A673 (cell line): Measurements from ENCODE around the gene SEPSECS. TPM values are rescaled to one million over a fixed set of nuclear protein-coding genes. Genes with fewer than 3 reads are reported as not detected.

Experiments used
- BruUV-seq: library from RNA; stranded (reverse); fragments of 400-500 nt; replicated peaks from 2 replicates; lab custom pipeline; 2021; lab: Mats Ljungman, UMichigan
- CTCF ChIA-PET: fragments of 300-600 bp; sonication (Branson Sonifier 250); formaldehyde crosslinking; loops from one replicate; lab custom pipeline; 2022; ENCODE audit warnings: antibody characterized with exemption; lab: Charles Lee
- POLR2A ChIA-PET: fragments of 300-600 bp; sonication (Branson Sonifier 250); formaldehyde crosslinking; loops from one replicate; lab custom pipeline; 2022; ENCODE audit warnings: antibody characterized with exemption; ENCODE audit not compliant: low non-redundant PET; lab: Charles Lee
- DNase-seq: peaks from one replicate; pipeline ENCODE4 v3.0.0-alpha.2; 2015; ENCODE audit warnings: low spot score
- H3K27ac ChIP-seq: fragments of 200-600 bp; sonication (generic); 2 replicates; pipeline ENCODE4 v1.5.1; 2016; ENCODE audit warnings: mixed run types, low read depth, mild to moderate bottlenecking, mixed read lengths, antibody characterized with exemption, low read length; ENCODE audit not compliant: poor library complexity, severe bottlenecking
- H3K27me3 ChIP-seq: fragments of 200-600 bp; sonication (generic); replicated peaks from 2 replicates; pipeline ENCODE4 v1.6.1; 2017; ENCODE audit warnings: mixed run types, low read depth, mild to moderate bottlenecking, mixed read lengths, antibody characterized with exemption, low read length; ENCODE audit not compliant: insufficient read depth, poor library complexity
- H3K36me3 ChIP-seq: fragments of 200-600 bp; sonication (generic); 2 replicates; pipeline ENCODE4 v1.6.1; 2016; ENCODE audit warnings: mixed run types, mild to moderate bottlenecking, mixed read lengths, antibody characterized with exemption, low read length; ENCODE audit not compliant: insufficient read depth, poor library complexity, severe bottlenecking
- H3K4me1 ChIP-seq: fragments of 200-600 bp; sonication (generic); 2 replicates; pipeline ENCODE4 v1.6.1; 2017; ENCODE audit warnings: mixed run types, mild to moderate bottlenecking, mixed read lengths, antibody characterized with exemption, low read length; ENCODE audit not compliant: insufficient read depth, poor library complexity, severe bottlenecking
- H3K4me3 ChIP-seq: fragments of 200-600 bp; sonication (generic); 2 replicates; pipeline ENCODE4 v1.5.1; 2016; ENCODE audit warnings: low read depth, mixed run types, mild to moderate bottlenecking, mixed read lengths, low read length; ENCODE audit not compliant: poor library complexity, severe bottlenecking
- H3K9me3 ChIP-seq: fragments of 200-600 bp; sonication (generic); 2 replicates; pipeline ENCODE4 v1.6.1; 2016; ENCODE audit warnings: mixed run types, low read depth, mild to moderate bottlenecking, mixed read lengths, antibody characterized with exemption, low read length; ENCODE audit not compliant: poor library complexity, severe bottlenecking
- EZH2 ChIP-seq: fragments of 200-600 bp; sonication (generic); IDR thresholded peaks from 2 replicates; pipeline ENCODE4 v1.6.1; 2017; ENCODE audit warnings: borderline replicate concordance, low read depth, mild to moderate bottlenecking, mixed read lengths, antibody characterized with exemption, low read length; ENCODE audit not compliant: poor library complexity, severe bottlenecking
- intact Hi-C: fragments of 100-400 bp; cut with micrococcal nuclease; formaldehyde crosslinking; loops from one replicate; pipeline ENCODE4 v1.10.0; 2022; ENCODE audit not compliant: unreplicated experiment
- total RNA-seq: library from RNA; stranded (reverse); gene quantifications from 2 replicates; pipeline ENCODE4 v1.2.3, GENCODE V29; 2021
- TF ChIP-seq, protein P1 (sequence below): fragments of 300-800, 200-600 bp; sonication (generic); conservative IDR thresholded peaks from 2 replicates; pipeline ENCODE4 v1.5.1; 2017; ENCODE audit warnings: low read depth, mild to moderate bottlenecking, antibody characterized with exemption, low read length, moderate library complexity, mixed read lengths

The SEPSECS gene
- total RNA-seq, 1 experiment from 2014 or later: 11.6 TPM

DNA sequence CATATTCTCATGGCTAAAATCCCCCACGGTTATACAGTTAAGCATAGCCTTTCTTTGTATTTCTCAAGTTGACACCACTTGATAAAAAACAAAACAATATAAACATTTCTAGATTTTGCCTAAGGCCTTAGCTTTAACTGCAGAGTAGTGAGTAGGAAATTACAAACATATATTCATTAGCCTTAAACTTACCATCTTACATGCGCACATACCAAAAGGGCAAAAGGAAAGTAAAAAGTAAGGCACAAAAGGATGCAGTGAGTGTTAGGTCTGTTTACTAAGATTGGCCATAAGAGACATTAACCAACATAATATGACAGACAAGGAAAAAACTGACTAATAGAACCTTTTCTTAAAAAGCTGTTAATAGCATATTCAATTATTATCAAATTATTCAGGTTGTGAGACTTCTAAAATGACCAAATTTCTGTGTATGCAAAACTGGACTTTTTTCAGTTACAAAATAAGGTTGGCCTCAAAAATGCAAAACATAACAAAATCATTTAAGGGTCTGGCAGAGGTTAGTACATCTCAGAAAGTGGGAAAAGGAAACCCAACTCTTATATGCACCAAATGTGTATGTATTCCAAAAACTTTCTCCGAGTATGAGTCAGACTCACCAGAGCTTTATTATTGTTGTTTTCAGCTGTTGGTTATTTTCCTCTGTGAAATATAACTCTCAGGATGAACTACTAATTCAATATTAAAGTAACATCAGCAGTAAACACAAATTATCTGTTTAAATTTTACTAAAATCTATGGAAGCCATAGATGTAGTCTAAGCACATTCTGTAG is 39.9 kb downstream of the SEPSECS start:
- ChIA-PET CTCF (no interaction called here), POLR2A (no interaction called here)
- Histone ChIP-seq H3K36me3 (no peaks in the 10 kb centered on the region), H3K27ac (no peak overlapping the region), H3K4me1 (no peaks in the 10 kb centered on the region), H3K4me3 (no peak overlapping the region), H3K9me3 (no peaks in the 10 kb centered on the region), H3K27me3 (no peaks in the 10 kb centered on the region)
- TF ChIP-seq, protein P1, sequence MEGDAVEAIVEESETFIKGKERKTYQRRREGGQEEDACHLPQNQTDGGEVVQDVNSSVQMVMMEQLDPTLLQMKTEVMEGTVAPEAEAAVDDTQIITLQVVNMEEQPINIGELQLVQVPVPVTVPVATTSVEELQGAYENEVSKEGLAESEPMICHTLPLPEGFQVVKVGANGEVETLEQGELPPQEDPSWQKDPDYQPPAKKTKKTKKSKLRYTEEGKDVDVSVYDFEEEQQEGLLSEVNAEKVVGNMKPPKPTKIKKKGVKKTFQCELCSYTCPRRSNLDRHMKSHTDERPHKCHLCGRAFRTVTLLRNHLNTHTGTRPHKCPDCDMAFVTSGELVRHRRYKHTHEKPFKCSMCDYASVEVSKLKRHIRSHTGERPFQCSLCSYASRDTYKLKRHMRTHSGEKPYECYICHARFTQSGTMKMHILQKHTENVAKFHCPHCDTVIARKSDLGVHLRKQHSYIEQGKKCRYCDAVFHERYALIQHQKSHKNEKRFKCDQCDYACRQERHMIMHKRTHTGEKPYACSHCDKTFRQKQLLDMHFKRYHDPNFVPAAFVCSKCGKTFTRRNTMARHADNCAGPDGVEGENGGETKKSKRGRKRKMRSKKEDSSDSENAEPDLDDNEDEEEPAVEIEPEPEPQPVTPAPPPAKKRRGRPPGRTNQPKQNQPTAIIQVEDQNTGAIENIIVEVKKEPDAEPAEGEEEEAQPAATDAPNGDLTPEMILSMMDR: no peak
- TF ChIP-seq EZH2: no peak
- no peak for DNase-seq
- intact Hi-C loops: no loop called here
- no TSS peak for BruUV-seq

DNA sequence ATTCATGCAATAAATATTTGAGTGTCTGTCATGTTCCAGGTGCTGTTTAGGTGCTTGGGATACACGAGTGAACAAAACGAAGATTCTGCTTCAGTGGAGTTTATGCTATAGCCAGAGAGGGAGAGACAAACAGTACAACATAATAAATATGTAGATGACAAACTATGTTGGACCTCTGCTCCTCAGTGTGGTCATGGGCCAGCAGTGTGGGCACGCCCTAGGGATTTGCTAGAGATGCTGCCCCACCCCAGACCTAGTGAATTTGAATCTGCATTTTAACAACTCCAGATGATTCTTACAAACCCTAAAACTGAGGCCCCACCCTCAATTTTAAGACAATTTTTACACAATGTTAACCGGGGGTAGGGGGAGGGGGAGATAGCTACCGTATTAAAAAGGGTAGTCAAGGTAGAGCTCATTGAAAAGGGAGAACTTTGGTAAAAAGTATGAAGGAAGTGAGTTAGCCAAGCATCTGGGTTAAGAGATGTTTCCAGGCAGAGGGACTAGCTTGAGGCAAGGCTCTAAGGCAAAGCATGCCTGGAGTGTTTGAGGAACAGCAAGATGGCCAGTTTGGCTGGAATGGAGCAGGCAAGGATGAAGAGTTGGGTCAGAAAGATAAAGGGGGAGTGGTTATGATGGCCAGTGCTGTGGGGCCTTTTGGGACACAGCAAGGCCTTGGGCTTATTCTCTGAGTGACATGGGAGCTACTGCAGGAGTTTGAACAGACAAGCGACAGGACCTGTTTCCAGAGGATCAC is 42.4 kb downstream of the SEPSECS start:
- POLR2A ChIA-PET: interaction anchor here (0.7 kb wide), 1 partner anchor 13 kb away, joined by 4 read pairs; no protein-coding TSS in a partner anchor
- Histone ChIP-seq H3K27me3 (no peaks in the 10 kb centered on the region), H3K9me3 (no peaks in the 10 kb centered on the region), H3K36me3 (no peaks in the 10 kb centered on the region), H3K4me3 (no peak overlapping the region), H3K4me1 (no peaks in the 10 kb centered on the region), H3K27ac (no peak overlapping the region)
- CTCF ChIA-PET: no interaction called here
- intact Hi-C loops: no loop called here
- no TSS peak for BruUV-seq
- DNase-seq: no peak
- TF ChIP-seq EZH2: no peak
- TF ChIP-seq, protein P1: no peak

DNA sequence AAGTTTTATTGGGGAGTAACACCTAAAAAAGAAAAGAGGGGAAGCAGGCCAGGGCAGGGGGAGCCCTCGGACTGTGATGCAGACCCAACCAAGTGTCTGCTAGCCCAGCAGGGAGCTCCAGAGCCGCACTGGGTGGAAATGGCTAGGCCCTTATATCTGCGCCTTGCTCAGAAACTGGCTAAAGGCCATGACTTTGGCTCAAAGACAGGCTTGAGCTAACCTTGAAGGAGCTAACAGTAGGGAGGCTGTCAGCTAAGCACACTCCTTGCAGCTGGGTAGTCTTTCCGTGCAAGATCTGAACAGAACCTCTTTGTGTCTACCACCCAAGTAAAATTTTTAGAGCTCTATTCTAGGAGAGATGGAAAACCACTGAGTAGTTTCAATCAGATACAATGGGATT is 43.0 kb downstream of the SEPSECS start:
- DNase-seq: no peak
- Histone ChIP-seq H3K9me3 (no peaks in the 10 kb centered on the region), H3K4me3 (no peak overlapping the region), H3K27me3 (no peaks in the 10 kb centered on the region), H3K36me3 (no peaks in the 10 kb centered on the region), H3K27ac (no peak overlapping the region), H3K4me1 (no peaks in the 10 kb centered on the region)
- intact Hi-C loops: no loop called here
- ChIA-PET CTCF (no interaction called here), POLR2A (interaction anchor here (0.7 kb wide), 1 partner anchor 14 kb away, joined by 4 read pairs; no protein-coding TSS in a partner anchor)
- TF ChIP-seq, protein P1: no peak
- TF ChIP-seq EZH2: no peak
- no TSS peak for BruUV-seq
